WTC11 (cell line): ENCODE data around the gene PROK1. TPM values are rescaled to one million over a fixed set of nuclear protein-coding genes. Genes with fewer than 3 reads are reported as not detected.
A peak's percentile ranks its signal among the peaks of the same experiment; 100 is the strongest.

ENCODE experiments used
- ATAC-seq: fragments of 200-7000 bp; cut with Tn5 transposase; 2 replicates; pipeline ENCODE4 v1.10.0; 2021; ENCODE audit warnings: mild to moderate bottlenecking, moderate library complexity
- CTCF ChIA-PET: fragments of 300-600 bp; sonication (Branson Sonifier 250); formaldehyde crosslinking; loops from one replicate; lab custom pipeline; 2021; ENCODE audit warnings: antibody characterized with exemption; lab: Charles Lee
- POLR2A ChIA-PET: fragments of 350-600 bp; sonication (Branson Sonifier 250); formaldehyde crosslinking; loops from one replicate; lab custom pipeline; 2021; ENCODE audit warnings: antibody characterized with exemption; lab: Charles Lee
- DNase-seq: peaks from one replicate; pipeline ENCODE4 v3.0.0; 2021; ENCODE audit warnings: low spot score
- H3K27ac Mint-ChIP-seq: 2 replicates; pipeline ENCODE4 v1.8.0; 2021; ENCODE audit warnings: mixed read lengths
- H3K27me3 Mint-ChIP-seq: 2 replicates; pipeline ENCODE4 v1.8.0; 2021; ENCODE audit warnings: low read depth, mild to moderate bottlenecking, moderate library complexity, mixed read lengths
- H3K36me3 Mint-ChIP-seq: 2 replicates; pipeline ENCODE4 v1.8.0; 2021; ENCODE audit warnings: mixed read lengths
- H3K4me1 Mint-ChIP-seq: 2 replicates; pipeline ENCODE4 v1.8.0; 2022; ENCODE audit warnings: mixed read lengths
- H3K4me3 Mint-ChIP-seq: 2 replicates; pipeline ENCODE4 v1.8.0; 2021; ENCODE audit warnings: mild to moderate bottlenecking, moderate library complexity, mixed read lengths
- H3K9me3 Mint-ChIP-seq: 2 replicates; pipeline ENCODE4 v1.8.0; 2021; ENCODE audit warnings: mixed read lengths
- ATF1 ChIP-seq: sonication (generic); formaldehyde crosslinking; IDR thresholded peaks from 2 replicates; pipeline ENCODE4 v1.8.1; 2023; ENCODE audit warnings: mild to moderate bottlenecking, moderate library complexity, missing genetic modification reagents
- E2F4 ChIP-seq: sonication (generic); formaldehyde crosslinking; IDR thresholded peaks from 2 replicates; pipeline ENCODE4 v1.8.1; 2022; ENCODE audit warnings: low read depth, mild to moderate bottlenecking, moderate library complexity, missing genetic modification reagents, borderline replicate concordance
- E2F5 ChIP-seq: sonication (generic); formaldehyde crosslinking; IDR thresholded peaks from 2 replicates; pipeline ENCODE4 v1.8.1; 2022; ENCODE audit warnings: mild to moderate bottlenecking, moderate library complexity, missing genetic modification reagents
- EMX1 ChIP-seq: fragments of 250-450 bp; sonication (Bioruptor Pico); IDR thresholded peaks from 2 replicates; pipeline ENCODE4 v1.8.0; 2021; ENCODE audit warnings: mild to moderate bottlenecking
- ERG ChIP-seq: fragments of 250-450 bp; sonication (Bioruptor Pico); IDR thresholded peaks from 2 replicates; pipeline ENCODE4 v1.8.0; 2021; ENCODE audit warnings: mild to moderate bottlenecking
- FOXK1 ChIP-seq: sonication (generic); formaldehyde crosslinking; IDR thresholded peaks from 2 replicates; pipeline ENCODE4 v1.8.0; 2022; ENCODE audit warnings: mild to moderate bottlenecking, moderate library complexity, missing genetic modification reagents
- GABPB1 ChIP-seq: sonication (generic); formaldehyde crosslinking; IDR thresholded peaks from 2 replicates; pipeline ENCODE4 v1.8.1; 2023; ENCODE audit warnings: mild to moderate bottlenecking, missing genetic modification reagents
- GTF2I ChIP-seq: fragments of 250-450 bp; sonication (Bioruptor Pico); conservative IDR thresholded peaks from 2 replicates; pipeline ENCODE4 v1.4.0; 2021; ENCODE audit warnings: mild to moderate bottlenecking
- HMGA2 ChIP-seq: fragments of 250-450 bp; sonication (Bioruptor Pico); IDR thresholded peaks from 2 replicates; pipeline ENCODE4 v1.4.0; 2021; ENCODE audit warnings: mild to moderate bottlenecking, moderate library complexity
- KAT7 ChIP-seq: sonication (generic); formaldehyde crosslinking; IDR thresholded peaks from 2 replicates; pipeline ENCODE4 v1.8.1; 2023; ENCODE audit warnings: missing genetic modification reagents, mild to moderate bottlenecking, borderline replicate concordance
- MAX ChIP-seq: sonication (generic); formaldehyde crosslinking; IDR thresholded peaks from 2 replicates; pipeline ENCODE4 v1.8.0; 2022; ENCODE audit warnings: mild to moderate bottlenecking, missing genetic modification reagents
- MXD4 ChIP-seq: fragments of 250-450 bp; sonication (Bioruptor Pico); IDR thresholded peaks from 2 replicates; pipeline ENCODE4 v1.8.0; 2021; ENCODE audit warnings: mild to moderate bottlenecking, moderate library complexity, borderline replicate concordance
- MYBL2 ChIP-seq: sonication (generic); formaldehyde crosslinking; IDR thresholded peaks from 2 replicates; pipeline ENCODE4 v1.8.1; 2023; ENCODE audit warnings: mild to moderate bottlenecking, moderate library complexity, missing genetic modification reagents
- NFE2L1 ChIP-seq: sonication (generic); formaldehyde crosslinking; IDR thresholded peaks from 2 replicates; pipeline ENCODE4 v1.8.1; 2023; ENCODE audit warnings: missing genetic modification reagents
- PRDM15 ChIP-seq: sonication (generic); formaldehyde crosslinking; IDR thresholded peaks from 2 replicates; pipeline ENCODE4 v1.8.0; 2022; ENCODE audit warnings: missing genetic modification reagents
- USF1 ChIP-seq: sonication (generic); formaldehyde crosslinking; IDR thresholded peaks from 2 replicates; pipeline ENCODE4 v1.8.0; 2022; ENCODE audit warnings: mild to moderate bottlenecking, missing genetic modification reagents
- USF2 ChIP-seq: sonication (generic); formaldehyde crosslinking; IDR thresholded peaks from 2 replicates; pipeline ENCODE4 v1.8.1; 2023; ENCODE audit warnings: mild to moderate bottlenecking, missing genetic modification reagents, moderate library complexity
- ZMAT4 ChIP-seq: fragments of 250-450 bp; sonication (Bioruptor Pico); IDR thresholded peaks from 2 replicates; pipeline ENCODE4 v1.9.0; 2021; ENCODE audit warnings: mild to moderate bottlenecking
- ZNF281 ChIP-seq: sonication (generic); formaldehyde crosslinking; IDR thresholded peaks from 2 replicates; pipeline ENCODE4 v1.8.0; 2023; ENCODE audit warnings: mild to moderate bottlenecking, missing genetic modification reagents
- ZNF423 ChIP-seq: fragments of 250-450 bp; sonication (Bioruptor Pico); IDR thresholded peaks from 2 replicates; pipeline ENCODE4 v2.1.2; 2022; ENCODE audit warnings: mild to moderate bottlenecking, moderate library complexity
- total RNA-seq: library from RNA; stranded (reverse); gene quantifications from 3 replicates; pipeline ENCODE4 v1.2.3, GENCODE V29; 2021

The PROK1 gene
- total RNA-seq, 1 experiment from 2014 or later = not detected

GRCh38 chr1:110433803-110434202 lies 17.1 kb upstream of the PROK1 start:
- ATAC-seq (peak; percentile 96), DNase-seq (peak; percentile 68)
- POLR2A ChIA-PET = interaction anchor here (0.9 kb wide), 1 partner anchor 17 kb away, joined by 3 read pairs; no protein-coding TSS in a partner anchor
- Mint-ChIP-seq H3K36me3 (no peaks in the 10 kb centered on the region), H3K4me3 (no peak overlapping the region), H3K4me1 (peaks cover 21% of the 10 kb centered on the region), H3K27ac (no peak overlapping the region), H3K27me3 (no peaks in the 10 kb centered on the region), H3K9me3 (no peaks in the 10 kb centered on the region)
- CTCF ChIA-PET = interaction anchor here (0.6 to 4.4 kb wide), 16 partner anchors 10 to 317 kb away, joined by 3 to 44 read pairs (median 4); no protein-coding TSS in a partner anchor
- TF ChIP-seq MXD4 (CRISPR knock-in tag) = no peak
- TF ChIP-seq ZNF281 (CRISPR knock-in tag) = peak; percentile 62; the same call in 1 of the 2 replicates
- no peak for TF ChIP-seq ZNF423 (CRISPR knock-in tag)
- TF ChIP-seq, all 79 proteins: peak for 1

GRCh38 chr1:110434946-110435345 lies 16.0 kb upstream of the PROK1 start:
- Mint-ChIP-seq H3K27me3 (no peaks in the 10 kb centered on the region), H3K4me3 (no peak overlapping the region), H3K9me3 (no peaks in the 10 kb centered on the region), H3K27ac (no peak overlapping the region), H3K36me3 (no peaks in the 10 kb centered on the region), H3K4me1 (peaks cover 20% of the 10 kb centered on the region)
- POLR2A ChIA-PET = no interaction called here
- ATAC-seq (no peak), DNase-seq (no peak)
- TF ChIP-seq E2F5 = no peak
- no peak for TF ChIP-seq FOXK1 (CRISPR knock-in tag)
- no peak for TF ChIP-seq KAT7 (CRISPR knock-in tag)
- TF ChIP-seq GTF2I (CRISPR knock-in tag) = no peak
- TF ChIP-seq USF2 (CRISPR knock-in tag) = no peak
- no peak for TF ChIP-seq MYBL2 (CRISPR knock-in tag)
- TF ChIP-seq GABPB1 (CRISPR knock-in tag) = no peak
- CTCF ChIA-PET = interaction anchor here (0.8 to 4.4 kb wide), 6 partner anchors 19 to 238 kb away, joined by 3 to 44 read pairs (median 10); no protein-coding TSS in a partner anchor

GRCh38 chr1:110436635-110437034 lies 14.3 kb upstream of the PROK1 start:
- Mint-ChIP-seq H3K4me1 (peaks cover 12% of the 10 kb centered on the region), H3K4me3 (no peak overlapping the region), H3K27ac (no peak overlapping the region), H3K27me3 (no peaks in the 10 kb centered on the region), H3K9me3 (no peaks in the 10 kb centered on the region), H3K36me3 (no peaks in the 10 kb centered on the region)
- ATAC-seq (no peak), DNase-seq (no peak)
- ChIA-PET CTCF (interaction anchor here (0.6 to 4.4 kb wide), 7 partner anchors 19 to 229 kb away, joined by 3 to 44 read pairs (median 7); no protein-coding TSS in a partner anchor), POLR2A (no interaction called here)
- TF ChIP-seq NFE2L1 (CRISPR knock-in tag) (no peak), HMGA2 (no peak), ATF1 (CRISPR knock-in tag) (no peak), PRDM15 (no peak), ZMAT4 (CRISPR knock-in tag) (no peak), ERG (CRISPR knock-in tag) (no peak), EMX1 (CRISPR knock-in tag) (no peak), USF1 (CRISPR knock-in tag) (no peak), MAX (CRISPR knock-in tag) (no peak), E2F4 (no peak)
